SK-N-SH treated with all-trans-retinoic acid at 6 μM for 48 hours (cell line): ENCODE measurements around the gene RNF138.

ENCODE experiments used
- CSDC2 ChIP-seq: fragments of 250-450 bp; sonication (Bioruptor Pico); IDR thresholded peaks from 2 replicates; pipeline ENCODE4 v1.5.0; 2020; ENCODE audit warnings: mild to moderate bottlenecking, moderate library complexity
- GLIS3 ChIP-seq: fragments of 250-450 bp; sonication (Bioruptor Pico); IDR thresholded peaks from 2 replicates; pipeline ENCODE4 v1.5.0; 2020; ENCODE audit warnings: mild to moderate bottlenecking, moderate library complexity
- PPARA ChIP-seq: fragments of 250-450 bp; sonication (Bioruptor Pico); IDR thresholded peaks from 2 replicates; pipeline ENCODE4 v1.5.0; 2020; ENCODE audit warnings: mild to moderate bottlenecking, borderline replicate concordance
- RARB ChIP-seq: fragments of 250-450 bp; sonication (Bioruptor Pico); IDR thresholded peaks from 2 replicates; pipeline ENCODE4 v1.8.0; 2021; ENCODE audit warnings: mild to moderate bottlenecking, moderate library complexity
- TCF4 ChIP-seq: fragments of 250-450 bp; sonication (Bioruptor Pico); IDR thresholded peaks from 2 replicates; pipeline ENCODE4 v1.8.0; 2021; ENCODE audit warnings: mild to moderate bottlenecking, moderate library complexity, borderline replicate concordance
- TOX ChIP-seq: fragments of 250-450 bp; sonication (Bioruptor Pico); IDR thresholded peaks from 2 replicates; pipeline ENCODE4 v1.8.0; 2021; ENCODE audit warnings: mild to moderate bottlenecking, moderate library complexity, borderline replicate concordance
- ZC3H10 ChIP-seq: fragments of 250-450 bp; sonication (Bioruptor Pico); IDR thresholded peaks from 2 replicates; pipeline ENCODE4 v1.5.1; 2021; ENCODE audit warnings: mild to moderate bottlenecking, moderate library complexity
- ZFP3 ChIP-seq: fragments of 250-450 bp; sonication (Bioruptor Pico); IDR thresholded peaks from 2 replicates; pipeline ENCODE4 v1.5.0; 2020; ENCODE audit warnings: mild to moderate bottlenecking, moderate library complexity
- ZFP30 ChIP-seq: fragments of 450-650 bp; formaldehyde crosslinking; IDR thresholded peaks from 2 replicates; pipeline ENCODE4 v1.5.0; 2022; ENCODE audit warnings: mild to moderate bottlenecking, moderate library complexity
- ZNF565 ChIP-seq: fragments of 450-650 bp; formaldehyde crosslinking; conservative IDR thresholded peaks from 2 replicates; pipeline ENCODE4 v1.5.0; 2020; ENCODE audit warnings: low read depth, mild to moderate bottlenecking, moderate library complexity
- TF ChIP-seq, protein P1 (sequence below): fragments of 250-450 bp; sonication (Bioruptor Pico); IDR thresholded peaks from 2 replicates; pipeline ENCODE4 v1.5.1; 2021; ENCODE audit warnings: mild to moderate bottlenecking, moderate library complexity
- TF ChIP-seq, protein P2 (sequence below): fragments of 250-450 bp; sonication (Bioruptor Pico); IDR thresholded peaks from 2 replicates; pipeline ENCODE4 v1.8.0; 2021; ENCODE audit warnings: low read depth, mild to moderate bottlenecking, moderate library complexity, borderline replicate concordance
- TF ChIP-seq, protein P3 (sequence below): fragments of 250-450 bp; sonication (Bioruptor Pico); IDR thresholded peaks from 2 replicates; pipeline ENCODE4 v1.8.0; 2020; ENCODE audit warnings: mild to moderate bottlenecking, moderate library complexity, borderline replicate concordance
- TF ChIP-seq, protein P4 (sequence below): fragments of 250-450 bp; sonication (Bioruptor Pico); IDR thresholded peaks from 2 replicates; pipeline ENCODE4 v1.5.0; 2020; ENCODE audit warnings: mild to moderate bottlenecking, moderate library complexity

DNA sequence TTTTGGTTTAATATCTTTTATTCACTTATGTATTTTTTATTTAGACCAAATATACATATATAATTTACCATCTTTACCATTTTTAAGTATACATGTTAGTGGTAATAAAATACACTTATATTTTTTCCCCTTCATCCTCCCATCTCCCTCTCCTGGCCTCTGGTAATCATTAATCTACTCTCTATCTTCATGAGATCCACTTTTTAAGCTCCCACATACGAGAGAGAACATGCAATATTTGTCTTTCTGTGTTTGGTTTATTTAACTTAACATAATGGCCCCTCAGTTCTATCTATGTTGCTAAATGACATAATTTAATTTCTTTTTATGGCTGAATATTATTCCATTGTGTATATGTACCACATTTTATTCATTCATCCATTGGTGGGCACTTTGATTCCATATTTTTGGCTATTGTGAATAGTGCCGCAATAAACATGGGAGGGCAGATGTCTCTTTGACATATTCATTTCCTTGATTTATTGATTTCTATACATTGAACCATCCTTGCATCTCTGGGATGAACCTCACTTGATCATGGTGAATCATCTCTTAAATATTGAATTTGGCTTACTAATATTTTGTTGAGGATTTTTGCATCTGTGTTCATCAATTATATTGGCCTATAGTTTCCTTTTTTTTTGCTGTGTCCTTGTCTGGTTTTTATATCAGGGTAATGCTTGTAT is 56.7 kb downstream of the RNF138 start:
- TF ChIP-seq, protein P1, sequence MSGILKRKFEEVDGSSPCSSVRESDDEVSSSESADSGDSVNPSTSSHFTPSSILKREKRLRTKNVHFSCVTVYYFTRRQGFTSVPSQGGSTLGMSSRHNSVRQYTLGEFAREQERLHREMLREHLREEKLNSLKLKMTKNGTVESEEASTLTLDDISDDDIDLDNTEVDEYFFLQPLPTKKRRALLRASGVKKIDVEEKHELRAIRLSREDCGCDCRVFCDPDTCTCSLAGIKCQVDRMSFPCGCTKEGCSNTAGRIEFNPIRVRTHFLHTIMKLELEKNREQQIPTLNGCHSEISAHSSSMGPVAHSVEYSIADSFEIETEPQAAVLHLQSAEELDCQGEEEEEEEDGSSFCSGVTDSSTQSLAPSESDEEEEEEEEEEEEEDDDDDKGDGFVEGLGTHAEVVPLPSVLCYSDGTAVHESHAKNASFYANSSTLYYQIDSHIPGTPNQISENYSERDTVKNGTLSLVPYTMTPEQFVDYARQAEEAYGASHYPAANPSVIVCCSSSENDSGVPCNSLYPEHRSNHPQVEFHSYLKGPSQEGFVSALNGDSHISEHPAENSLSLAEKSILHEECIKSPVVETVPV (CRISPR knock-in tag): no peak
- no peak for TF ChIP-seq CSDC2
- no peak for TF ChIP-seq ZC3H10 (CRISPR knock-in tag)
- TF ChIP-seq, protein P2, sequence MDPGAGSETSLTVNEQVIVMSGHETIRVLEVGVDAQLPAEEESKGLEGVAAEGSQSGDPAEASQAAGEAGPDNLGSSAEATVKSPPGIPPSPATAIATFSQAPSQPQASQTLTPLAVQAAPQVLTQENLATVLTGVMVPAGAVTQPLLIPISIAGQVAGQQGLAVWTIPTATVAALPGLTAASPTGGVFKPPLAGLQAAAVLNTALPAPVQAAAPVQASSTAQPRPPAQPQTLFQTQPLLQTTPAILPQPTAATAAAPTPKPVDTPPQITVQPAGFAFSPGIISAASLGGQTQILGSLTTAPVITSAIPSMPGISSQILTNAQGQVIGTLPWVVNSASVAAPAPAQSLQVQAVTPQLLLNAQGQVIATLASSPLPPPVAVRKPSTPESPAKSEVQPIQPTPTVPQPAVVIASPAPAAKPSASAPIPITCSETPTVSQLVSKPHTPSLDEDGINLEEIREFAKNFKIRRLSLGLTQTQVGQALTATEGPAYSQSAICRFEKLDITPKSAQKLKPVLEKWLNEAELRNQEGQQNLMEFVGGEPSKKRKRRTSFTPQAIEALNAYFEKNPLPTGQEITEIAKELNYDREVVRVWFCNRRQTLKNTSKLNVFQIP (CRISPR knock-in tag): no peak
- TF ChIP-seq, protein P3, sequence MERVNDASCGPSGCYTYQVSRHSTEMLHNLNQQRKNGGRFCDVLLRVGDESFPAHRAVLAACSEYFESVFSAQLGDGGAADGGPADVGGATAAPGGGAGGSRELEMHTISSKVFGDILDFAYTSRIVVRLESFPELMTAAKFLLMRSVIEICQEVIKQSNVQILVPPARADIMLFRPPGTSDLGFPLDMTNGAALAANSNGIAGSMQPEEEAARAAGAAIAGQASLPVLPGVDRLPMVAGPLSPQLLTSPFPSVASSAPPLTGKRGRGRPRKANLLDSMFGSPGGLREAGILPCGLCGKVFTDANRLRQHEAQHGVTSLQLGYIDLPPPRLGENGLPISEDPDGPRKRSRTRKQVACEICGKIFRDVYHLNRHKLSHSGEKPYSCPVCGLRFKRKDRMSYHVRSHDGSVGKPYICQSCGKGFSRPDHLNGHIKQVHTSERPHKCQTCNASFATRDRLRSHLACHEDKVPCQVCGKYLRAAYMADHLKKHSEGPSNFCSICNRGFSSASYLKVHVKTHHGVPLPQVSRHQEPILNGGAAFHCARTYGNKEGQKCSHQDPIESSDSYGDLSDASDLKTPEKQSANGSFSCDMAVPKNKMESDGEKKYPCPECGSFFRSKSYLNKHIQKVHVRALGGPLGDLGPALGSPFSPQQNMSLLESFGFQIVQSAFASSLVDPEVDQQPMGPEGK (CRISPR knock-in tag): no peak
- TF ChIP-seq, protein P4, sequence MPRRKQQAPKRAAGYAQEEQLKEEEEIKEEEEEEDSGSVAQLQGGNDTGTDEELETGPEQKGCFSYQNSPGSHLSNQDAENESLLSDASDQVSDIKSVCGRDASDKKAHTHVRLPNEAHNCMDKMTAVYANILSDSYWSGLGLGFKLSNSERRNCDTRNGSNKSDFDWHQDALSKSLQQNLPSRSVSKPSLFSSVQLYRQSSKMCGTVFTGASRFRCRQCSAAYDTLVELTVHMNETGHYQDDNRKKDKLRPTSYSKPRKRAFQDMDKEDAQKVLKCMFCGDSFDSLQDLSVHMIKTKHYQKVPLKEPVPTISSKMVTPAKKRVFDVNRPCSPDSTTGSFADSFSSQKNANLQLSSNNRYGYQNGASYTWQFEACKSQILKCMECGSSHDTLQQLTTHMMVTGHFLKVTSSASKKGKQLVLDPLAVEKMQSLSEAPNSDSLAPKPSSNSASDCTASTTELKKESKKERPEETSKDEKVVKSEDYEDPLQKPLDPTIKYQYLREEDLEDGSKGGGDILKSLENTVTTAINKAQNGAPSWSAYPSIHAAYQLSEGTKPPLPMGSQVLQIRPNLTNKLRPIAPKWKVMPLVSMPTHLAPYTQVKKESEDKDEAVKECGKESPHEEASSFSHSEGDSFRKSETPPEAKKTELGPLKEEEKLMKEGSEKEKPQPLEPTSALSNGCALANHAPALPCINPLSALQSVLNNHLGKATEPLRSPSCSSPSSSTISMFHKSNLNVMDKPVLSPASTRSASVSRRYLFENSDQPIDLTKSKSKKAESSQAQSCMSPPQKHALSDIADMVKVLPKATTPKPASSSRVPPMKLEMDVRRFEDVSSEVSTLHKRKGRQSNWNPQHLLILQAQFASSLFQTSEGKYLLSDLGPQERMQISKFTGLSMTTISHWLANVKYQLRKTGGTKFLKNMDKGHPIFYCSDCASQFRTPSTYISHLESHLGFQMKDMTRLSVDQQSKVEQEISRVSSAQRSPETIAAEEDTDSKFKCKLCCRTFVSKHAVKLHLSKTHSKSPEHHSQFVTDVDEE (CRISPR knock-in tag): no peak
- TF ChIP-seq ZFP3 (CRISPR knock-in tag): no peak
- no peak for TF ChIP-seq RARB
- no peak for TF ChIP-seq ZFP30 (CRISPR knock-in tag)
- no peak for TF ChIP-seq GLIS3 (CRISPR knock-in tag)
- TF ChIP-seq TCF4 (CRISPR knock-in tag): no peak
- TF ChIP-seq PPARA (CRISPR knock-in tag): no peak
- TF ChIP-seq TOX (CRISPR knock-in tag): no peak
- no peak for TF ChIP-seq ZNF565 (CRISPR knock-in tag)
